Stimulated activated CD8-positive, alpha-beta memory T cell treated with anti-CD3 and anti-CD28 coated beads, Interleukin-15, amount 100 ng/mL, for 1 hour (primary cell): ENCODE results near the gene SRGAP3.

ENCODE experiments used
- DNase-seq: peaks from one replicate; pipeline ENCODE4 v3.0.0-alpha.2; 2020; ENCODE audit warnings: low read depth

Gene SRGAP3

DNA sequence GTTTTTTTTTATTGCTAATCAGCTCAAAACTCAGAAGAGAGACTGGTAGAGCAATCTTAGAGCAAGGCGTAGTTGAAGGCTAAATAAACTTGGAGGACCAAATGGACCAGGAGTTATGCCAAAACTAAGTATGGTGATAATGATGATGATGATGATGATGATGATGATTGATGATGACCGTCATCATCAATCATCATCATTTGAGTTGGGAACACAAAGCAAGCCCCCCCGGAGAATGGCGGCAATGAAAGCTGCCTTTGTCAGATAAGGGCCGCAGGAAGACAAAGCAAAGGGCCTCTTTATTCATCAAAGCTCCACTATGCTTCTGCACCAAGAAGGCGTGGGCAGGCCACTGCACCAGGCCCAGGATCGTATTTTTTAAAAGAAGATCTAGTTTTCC, 204.1 kb downstream of the SRGAP3 start:
- no peak for DNase-seq

DNA sequence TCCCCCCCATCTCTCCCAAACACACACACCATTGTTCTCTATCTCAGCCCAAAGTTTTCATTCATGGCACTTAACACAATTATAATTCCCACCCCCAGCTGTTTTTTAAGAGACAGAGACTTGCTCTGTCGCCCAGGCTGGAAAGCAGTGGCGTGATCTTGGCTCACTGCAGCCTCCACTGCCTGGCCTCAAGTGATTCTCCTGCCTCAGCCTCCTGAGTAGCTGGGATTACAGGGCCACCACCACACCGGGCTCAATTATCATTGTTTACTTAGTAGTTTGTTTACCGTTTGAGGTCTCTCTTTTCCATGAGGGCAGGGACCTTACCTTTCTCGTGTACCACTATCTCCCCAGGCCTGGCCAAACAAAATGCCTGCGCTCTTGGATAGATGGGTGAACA, 206.4 kb downstream of the SRGAP3 start:
- DNase-seq = no peak

DNA sequence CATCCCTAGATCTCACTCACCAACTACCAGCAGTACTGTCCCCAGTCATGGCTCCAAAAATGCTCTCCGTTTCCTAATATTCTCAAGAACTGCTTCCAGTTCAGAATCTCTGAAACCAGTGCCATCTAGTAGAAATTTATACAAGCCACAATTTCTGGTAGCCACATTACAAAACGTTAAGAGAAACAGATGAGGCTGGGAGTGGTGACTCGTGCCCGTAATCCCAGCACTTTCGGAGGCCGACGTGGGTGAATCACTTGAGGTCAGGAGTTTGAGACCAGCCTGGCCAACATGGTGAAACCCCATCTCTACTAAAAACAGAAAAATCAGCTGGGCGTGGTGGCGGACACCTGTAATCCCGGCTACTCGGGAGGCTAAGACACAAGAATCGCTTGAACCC, 207.8 kb downstream of the SRGAP3 start:
- DNase-seq = no peak

DNA sequence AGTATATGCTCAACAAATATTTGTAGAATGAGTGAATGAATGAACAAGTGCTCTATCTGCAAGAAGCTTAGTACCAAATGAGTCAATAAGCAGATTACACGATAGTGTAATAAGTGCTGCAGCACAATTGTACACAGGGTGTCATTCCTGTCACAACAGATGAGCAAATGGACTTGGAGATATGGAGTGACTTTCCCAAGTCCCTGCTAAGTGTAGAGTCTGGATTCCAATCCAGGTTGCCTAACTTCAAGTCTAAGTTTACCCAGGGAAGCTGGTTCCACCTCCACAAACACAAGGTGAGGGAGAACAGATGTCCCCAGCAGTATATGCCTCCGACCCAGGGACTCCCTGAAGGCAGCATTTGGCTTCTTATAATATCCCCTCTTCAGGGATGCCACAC, 208.4 kb downstream of the SRGAP3 start:
- DNase-seq = no peak

DNA sequence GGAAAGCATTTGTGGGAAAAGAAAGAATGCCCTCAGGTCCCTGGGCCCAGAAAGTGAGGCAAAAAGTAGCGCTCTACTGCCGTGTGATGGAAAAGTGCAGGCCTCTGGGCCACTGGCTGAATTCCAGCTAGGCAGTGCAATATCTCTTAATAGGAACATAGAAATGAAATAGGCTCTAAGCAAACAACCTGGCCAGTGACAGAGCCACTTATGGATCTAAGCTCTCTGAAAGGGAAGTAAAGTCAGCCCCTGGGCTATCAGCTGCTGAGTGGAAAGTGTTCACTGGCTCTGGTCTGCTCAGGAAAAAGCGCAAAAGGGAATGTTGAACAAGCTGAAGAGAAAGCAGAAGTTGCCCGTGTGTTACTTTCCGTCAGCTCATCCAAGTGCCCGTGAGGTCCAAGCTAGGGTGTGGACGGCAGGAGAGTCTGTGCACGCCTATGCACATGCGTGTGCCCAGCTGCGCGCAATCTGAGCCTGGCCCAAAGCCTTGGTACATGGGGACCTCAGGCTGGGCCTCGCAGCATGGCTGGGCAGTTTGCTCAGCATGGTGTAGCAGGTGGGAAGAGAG, 212.2 kb downstream of the SRGAP3 start:
- DNase-seq = no peak

DNA sequence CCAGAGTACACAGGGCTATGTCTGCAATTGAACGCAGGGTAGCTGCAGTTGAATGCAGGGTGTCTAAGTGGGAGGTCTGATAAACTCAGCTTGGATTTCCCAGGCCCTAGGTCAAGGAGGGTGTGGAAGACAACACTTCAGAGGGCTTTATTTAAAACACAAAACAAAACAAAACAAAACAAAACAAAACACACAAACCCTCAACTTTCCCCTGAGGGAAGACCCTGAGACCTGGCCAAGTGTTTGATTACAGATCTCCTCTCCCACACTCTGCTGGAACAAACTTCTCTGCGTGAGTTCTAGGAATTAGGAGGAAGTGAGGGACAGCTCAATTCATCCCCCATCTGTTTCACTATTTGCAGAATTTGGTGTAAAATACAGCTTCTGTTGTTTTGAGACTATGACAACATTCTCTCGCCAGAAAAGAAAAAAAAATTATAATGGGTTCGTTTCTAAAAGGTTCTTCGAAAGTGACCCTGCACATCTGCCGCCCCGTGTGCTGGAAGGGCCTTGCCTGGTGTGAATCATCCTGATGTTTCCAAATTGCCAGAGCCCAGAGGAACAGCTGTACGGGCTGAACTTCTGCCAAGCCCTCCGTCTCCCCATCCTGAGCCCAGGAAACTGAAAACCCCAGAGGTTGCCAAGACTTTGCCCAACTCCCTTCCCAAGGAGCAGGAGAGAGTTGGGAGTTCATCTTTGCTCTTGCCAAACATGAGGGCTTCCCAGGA, 212.9 kb downstream of the SRGAP3 start:
- DNase-seq = no peak

DNA sequence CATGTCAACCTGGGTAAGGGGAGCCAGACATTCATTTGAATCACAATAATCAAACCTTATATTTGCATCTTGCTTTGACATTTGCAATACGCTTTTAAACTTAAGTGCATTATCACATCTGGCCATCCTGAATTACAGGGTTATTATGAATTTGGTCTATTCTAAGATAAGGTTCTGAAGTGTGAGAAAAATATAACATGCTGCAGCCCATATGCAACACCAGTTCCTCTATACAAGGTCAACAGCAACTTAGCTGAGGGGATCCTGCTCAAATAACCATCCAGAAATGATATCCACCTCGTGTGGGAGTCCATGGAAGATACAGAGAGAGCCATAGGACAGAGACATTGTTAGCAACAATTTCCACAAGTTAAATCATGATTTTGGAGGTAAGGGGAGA, 213.5 kb downstream of the SRGAP3 start:
- DNase-seq = no peak

DNA sequence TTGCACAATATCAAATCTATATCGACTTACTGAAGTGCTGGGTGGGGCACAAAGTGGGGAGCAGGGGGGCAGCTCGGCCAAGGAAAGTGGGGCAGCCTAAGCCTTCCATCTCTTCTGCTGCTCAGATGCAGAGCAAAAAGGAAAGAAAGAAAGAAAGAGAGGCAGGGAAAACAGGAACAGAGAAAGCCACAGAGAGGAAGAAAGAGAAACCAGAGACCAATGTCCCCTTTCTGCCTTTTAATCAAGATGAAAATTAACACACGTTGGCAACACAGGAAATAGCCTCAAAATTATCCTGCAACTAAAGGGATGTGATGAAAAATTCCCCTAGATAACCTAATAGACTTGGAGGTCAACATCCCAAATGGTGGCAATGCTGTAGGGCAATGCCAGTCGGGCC, 214.0 kb downstream of the SRGAP3 start:
- DNase-seq = no peak

DNA sequence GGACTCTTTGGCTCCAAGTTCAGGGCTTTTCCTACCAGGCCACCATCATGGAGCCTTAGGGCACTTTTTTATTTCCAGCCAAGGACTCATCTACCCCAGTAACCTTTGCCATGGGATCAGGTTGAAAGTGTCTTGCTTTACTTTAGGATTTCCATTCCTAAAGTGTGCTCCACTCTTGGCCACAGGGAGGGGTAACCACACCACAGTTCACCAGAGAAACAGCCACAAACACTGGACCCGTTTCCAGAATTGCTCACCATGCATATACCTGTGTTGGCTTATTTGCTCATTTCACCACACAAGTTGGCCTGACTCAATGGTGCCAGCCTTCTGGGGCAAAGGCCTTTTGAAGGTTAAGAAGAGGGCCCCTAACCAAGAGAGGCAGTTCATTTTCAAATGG, 215.6 kb downstream of the SRGAP3 start:
- DNase-seq = no peak

DNA sequence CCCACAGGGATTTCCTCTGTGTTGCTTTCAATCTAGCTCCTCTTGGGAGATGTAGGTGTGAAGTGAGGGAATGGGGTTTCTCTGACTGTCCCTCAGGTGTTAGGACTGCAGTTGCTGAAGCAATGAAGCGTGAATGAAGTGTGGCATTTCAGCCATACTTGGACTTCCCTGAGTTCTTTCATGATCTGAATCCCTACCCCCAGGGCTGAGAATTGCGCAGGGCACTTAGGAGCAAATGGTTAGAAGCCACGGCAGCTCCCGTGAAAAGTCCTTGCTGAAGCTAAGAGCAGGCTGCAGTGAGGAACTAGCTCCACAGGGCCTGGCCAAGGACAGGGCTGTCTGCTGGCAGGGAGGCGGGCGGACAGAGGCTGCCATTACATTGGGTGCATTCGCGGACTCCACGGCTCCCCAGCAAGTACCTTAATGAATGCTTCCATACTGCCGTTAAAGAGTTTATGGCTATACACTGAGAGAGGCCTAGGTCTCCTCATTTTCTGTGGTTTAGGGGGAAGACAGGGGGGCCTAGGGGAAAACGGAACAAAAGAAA, 217.1 kb downstream of the SRGAP3 start:
- no peak for DNase-seq

DNA sequence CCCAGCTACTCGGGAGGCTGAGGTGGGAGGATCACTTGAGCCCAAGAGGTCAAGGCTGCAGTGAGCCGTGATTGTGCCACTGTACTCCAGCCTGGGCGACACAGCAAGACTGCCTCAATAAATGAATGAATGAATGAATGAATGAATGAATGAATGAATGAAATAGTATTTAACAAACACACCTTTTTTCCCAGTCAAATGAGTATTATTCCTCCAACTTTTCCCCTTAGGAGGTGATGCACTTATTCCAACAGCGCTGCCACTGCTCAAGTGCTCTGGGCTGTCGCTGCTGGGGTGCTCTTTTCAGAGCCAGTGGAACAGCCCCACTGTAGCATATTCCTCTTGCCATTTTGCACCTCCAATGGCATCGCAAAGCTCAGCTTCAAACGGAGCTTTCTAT, 219.4 kb downstream of the SRGAP3 start:
- DNase-seq = no peak

DNA sequence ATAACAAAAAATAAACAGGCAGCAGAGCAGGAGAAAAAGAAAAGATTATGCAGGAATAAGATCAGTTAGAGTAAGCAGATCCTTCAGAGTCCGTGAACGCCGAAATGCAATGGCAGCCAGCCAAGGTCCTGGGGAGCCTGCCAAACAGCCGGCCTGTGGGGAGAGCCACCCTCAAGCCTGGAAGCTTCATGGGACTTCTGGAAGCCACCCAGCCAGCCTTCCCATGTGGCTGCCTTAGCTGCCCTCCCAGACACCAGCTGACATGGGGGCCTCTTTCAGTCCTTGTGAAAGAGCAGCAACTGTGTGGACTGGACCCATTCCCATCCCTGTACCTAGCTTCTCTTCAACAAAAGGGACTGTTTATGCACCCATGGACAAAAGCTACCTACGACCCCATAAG, 221.3 kb downstream of the SRGAP3 start:
- no peak for DNase-seq

DNA sequence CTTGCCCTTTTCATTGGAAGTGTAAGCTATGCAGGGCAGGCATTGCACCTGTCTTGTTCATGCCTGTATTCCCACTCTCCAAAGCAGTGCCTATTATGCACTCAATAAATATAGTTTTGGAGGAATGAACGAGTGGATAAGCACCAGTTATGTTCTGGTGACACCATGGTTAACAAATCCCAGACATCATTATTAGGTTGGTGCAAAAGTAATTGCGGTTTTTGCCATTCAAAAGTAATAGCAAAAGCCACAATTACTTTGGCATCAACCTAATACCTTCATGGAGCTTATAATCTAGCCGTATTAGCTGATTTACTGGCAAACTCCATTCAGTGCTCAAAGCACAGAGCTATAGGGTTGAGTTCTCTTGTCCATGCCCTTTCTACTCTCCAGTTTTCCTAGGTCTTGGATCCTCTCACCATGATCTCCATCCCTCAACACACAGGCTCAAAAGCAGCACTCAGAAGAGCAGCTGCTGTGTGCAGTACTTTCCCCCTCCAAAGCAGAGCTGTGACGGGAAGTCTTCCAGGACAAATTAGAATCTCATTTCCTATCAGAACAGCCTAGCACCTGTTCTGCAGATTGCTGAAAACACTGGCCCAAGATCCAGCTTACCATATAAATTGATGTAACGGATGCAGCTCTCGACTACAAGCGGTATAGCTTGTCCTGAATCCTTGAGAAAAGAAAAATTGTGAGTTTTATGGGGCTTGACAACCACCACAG, 223.0 kb downstream of the SRGAP3 start:
- DNase-seq = no peak

DNA sequence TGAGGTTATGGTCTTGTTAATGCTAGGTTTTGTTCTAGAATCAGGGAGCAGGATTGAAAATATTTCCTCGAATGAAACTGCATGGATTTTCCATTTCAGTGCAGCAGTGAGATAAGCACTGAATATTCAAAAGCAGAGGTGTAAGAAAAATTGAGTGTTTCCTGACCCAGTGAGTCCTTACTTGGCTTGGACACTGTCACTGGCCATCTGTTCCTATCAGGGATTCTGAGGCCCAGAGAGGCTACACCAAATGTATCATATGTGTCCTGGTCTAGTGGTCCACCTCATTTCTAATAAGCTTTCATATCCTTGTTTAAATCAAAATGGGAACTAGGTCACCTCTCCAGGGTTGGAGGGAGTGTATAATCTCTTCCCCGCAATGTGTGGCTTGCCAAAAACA, 225.1 kb downstream of the SRGAP3 start:
- DNase-seq = no peak

DNA sequence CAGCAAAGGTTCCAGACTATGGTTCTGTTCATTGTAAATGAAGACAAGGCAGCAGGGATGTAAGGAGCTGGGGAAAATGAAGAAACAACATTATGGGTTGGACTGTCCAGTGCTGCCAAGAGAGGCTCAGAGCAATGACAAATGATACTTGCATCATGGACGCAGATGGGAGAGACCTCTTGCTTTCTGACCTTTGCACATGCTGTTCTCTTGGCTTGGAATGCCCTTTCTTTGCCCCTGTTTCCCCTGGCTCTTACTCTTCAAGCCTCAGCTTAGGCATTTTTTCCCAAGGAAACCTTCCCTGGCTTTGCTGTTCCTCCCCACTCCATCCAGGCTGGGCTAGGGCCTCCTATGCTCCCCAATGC, 226.2 kb downstream of the SRGAP3 start:
- DNase-seq = no peak

DNA sequence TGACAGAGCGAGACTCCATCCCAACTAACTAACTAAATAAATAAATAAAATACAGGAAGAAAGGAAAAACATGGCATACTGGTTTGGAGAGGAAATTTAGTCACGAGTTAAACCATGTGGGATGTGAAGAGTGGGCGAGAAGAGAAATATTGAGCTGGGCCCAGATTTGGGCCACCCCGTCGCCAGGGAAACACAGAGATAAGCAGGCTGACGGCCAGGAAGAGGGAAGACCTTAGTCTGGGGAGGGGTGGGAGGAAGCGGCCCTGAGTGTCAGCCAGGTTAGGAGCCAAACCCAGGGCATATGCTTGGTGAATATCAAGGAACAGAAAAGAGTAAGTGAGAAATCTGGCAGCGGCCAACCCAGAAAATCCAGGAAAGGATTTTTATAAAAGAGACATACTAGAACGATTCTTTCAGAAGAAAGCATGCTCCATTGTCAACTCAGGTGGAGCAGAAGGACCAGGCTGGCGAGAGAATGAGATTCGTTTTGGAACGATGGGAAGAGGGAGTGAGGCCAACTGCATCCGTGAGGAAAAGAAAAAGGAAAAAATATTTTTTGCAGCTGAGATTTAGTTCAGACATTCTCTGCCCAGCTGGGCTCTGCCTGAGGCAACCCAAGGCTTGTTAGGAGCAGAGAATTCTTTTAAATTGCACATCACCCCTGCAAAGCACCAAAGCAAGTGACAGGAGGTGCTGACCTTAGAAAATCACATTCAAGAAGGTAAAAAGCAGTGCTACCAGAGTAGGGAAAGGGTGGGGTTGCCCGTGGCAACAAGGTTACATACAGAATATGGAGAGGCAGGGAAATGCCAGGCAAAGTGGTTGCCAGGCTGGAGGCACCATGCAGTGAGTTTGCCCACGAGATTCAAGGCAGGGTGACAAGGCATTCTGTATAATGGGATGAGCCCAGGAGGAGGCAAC, 226.9 kb downstream of the SRGAP3 start:
- no peak for DNase-seq

DNA sequence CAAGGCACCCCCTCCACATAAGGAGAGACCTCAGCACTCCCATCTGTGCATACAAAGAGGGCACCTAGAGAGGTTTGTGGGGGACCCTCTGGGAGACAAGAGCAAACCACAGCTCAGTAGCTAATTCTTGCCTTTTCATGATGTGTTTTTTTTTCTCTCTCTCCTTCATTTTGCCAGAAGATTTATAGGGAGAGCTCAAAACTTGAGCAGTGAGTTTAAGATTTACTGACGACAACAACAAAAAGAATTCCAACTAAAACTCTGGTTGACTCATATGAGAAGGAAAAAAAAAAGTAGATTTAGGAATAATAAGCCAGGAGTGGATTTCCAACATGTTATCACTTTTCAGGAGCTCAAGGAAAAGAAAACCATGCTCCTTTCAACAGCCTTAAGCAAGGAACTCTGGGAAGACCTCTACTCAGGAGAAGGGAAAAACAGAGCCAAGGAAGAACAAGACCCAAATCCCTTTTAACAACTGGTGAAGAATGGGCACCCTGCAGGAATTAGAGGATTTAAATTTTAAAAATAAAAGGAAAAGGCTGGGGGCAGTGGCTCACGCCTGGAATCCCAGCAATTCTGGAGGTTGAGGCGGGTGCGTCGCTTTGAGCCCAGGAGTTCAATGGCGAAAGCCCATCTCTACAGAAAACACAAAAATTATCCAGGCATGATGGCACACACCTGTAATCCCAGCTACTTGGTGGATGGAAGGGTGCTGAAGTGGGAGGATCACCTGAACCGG, 228.0 kb downstream of the SRGAP3 start:
- DNase-seq = no peak

DNA sequence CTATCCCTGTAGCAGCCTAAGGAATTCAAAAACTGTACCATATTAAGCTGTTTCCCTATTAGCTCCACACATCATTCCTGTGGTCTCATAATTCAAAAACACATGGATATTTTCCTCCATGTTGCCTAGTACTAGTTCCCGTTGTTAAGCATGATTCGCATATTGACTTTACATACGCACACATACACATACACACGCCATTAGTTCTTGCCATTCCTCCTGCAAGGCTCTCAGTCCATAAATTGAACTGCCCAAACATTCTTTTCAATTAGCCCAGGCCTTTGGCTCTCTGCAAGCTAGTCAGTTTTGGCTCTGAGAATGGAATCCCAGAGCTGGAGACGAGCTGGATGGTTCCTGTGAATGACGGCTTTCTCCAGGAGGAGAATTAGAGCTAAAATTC, 229.0 kb downstream of the SRGAP3 start:
- no peak for DNase-seq

DNA sequence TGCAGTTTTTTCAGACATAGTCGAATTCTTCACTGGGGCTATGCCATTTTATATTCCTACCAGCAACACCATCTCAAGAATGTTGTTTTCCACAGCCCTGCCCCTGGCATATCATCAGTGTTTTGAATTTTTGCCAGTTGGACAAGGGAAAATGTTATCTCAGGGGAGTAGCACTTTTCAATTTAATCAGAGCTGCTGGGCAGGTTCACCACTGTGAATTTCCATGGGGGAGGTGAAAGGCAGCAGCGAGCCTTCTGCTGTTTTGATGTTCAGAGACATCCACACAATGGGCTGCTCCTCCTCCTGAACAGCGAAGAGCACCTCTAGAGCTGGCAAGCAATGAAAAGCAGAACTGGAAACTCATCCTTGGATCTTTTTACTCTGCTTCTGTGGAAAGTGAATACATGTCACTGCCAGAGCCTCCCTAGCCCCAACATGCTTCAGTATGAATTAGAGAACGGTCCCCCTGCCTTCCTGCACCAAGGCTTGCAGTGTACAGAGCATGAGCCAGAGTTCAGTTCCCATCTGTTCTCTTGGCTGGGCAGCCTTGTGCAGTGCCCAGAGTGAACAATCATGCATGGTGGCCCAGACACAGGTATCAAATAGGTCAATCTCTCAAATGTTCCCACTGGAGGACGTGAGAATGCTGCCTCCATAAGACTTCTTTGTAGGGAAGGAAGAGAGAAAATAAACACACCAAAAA, 230.0 kb downstream of the SRGAP3 start:
- no peak for DNase-seq

DNA sequence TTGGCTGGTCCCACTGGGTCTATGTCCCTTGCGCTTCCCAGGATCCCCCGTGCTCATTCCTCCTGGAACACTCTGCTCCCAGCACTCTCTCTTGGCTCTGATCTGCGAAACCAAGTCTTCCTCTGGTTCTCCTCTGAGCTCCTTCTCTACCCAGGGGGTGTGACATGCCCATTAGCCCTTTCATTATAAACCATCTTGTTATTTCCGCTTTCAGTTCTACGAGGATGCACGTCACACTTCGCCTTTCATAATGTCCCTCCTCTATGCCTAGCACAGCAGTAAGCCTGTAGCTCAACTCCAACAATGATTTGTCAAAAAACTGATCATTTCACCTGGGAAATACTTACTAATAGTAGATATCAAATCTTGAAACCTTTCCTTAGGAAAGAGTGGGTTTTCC, 234.2 kb downstream of the SRGAP3 start:
- no peak for DNase-seq
